Fibroblast of upper back skin (primary cell): ENCODE measurements around the gene LPAR3.
"Not testable (repeated sequence)": the region's sequence is repeated elsewhere in the genome, so short reads cannot be mapped to it uniquely, and the experiment has no call there.

ENCODE experiments used
- DNase-seq: peaks from one replicate; pipeline ENCODE4 v3.0.0-alpha.2; 2013

Gene LPAR3

GRCh38 chr1:84892705-84893618 lies at the start of gene LPAR3:
Gene LPAR3, minus strand, starts transcription at chr1:84893206. Its CDS starts 27,086 bp downstream, at chr1:84866120.
- no peak for DNase-seq

- no peak for DNase-seq
Measured at GRCh38 chr1:84941843-84942242, 48.8 kb upstream of the LPAR3 start.

GRCh38 chr1:84940481-84940880 lies 47.5 kb upstream of the LPAR3 start:
- no peak for DNase-seq

- no peak for DNase-seq
Measured at GRCh38 chr1:84939761-84940160, 46.8 kb upstream of the LPAR3 start.

- peak; percentile 38 for DNase-seq
Measured at GRCh38 chr1:84939151-84939550, 46.1 kb upstream of the LPAR3 start.

- peak; percentile 70 for DNase-seq
Measured at GRCh38 chr1:84936116-84936810, 43.3 kb upstream of the LPAR3 start.

GRCh38 chr1:84933011-84933611 lies 40.1 kb upstream of the LPAR3 start:
- no peak for DNase-seq

GRCh38 chr1:84930831-84931230 lies 37.8 kb upstream of the LPAR3 start:
- DNase-seq, result no peak

GRCh38 chr1:84930329-84930728 lies 37.3 kb upstream of the LPAR3 start:
- no peak for DNase-seq

- no peak for DNase-seq
Measured at GRCh38 chr1:84929581-84929980, 36.6 kb upstream of the LPAR3 start.

GRCh38 chr1:84928979-84929378 lies 36.0 kb upstream of the LPAR3 start:
- no peak for DNase-seq

- no peak for DNase-seq
Measured at GRCh38 chr1:84923317-84923716, 30.3 kb upstream of the LPAR3 start.

- no peak for DNase-seq
Measured at GRCh38 chr1:84920159-84920558, 27.2 kb upstream of the LPAR3 start.

- DNase-seq, result no peak
Measured at GRCh38 chr1:84919461-84919970, 26.5 kb upstream of the LPAR3 start.

GRCh38 chr1:84918726-84919336 lies 25.8 kb upstream of the LPAR3 start:
- DNase-seq, result no peak

- DNase-seq, result no peak
Measured at GRCh38 chr1:84916897-84917296, 23.9 kb upstream of the LPAR3 start.

- DNase-seq, result no peak
Measured at GRCh38 chr1:84913555-84913892, 20.5 kb upstream of the LPAR3 start.

GRCh38 chr1:84912726-84913554 lies 19.9 kb upstream of the LPAR3 start:
- DNase-seq, result no peak

GRCh38 chr1:84908746-84909464 lies 15.9 kb upstream of the LPAR3 start:
- DNase-seq, result not testable (repeated sequence)

- DNase-seq, result peak; percentile 59
Measured at GRCh38 chr1:84907095-84907827, 14.3 kb upstream of the LPAR3 start.

GRCh38 chr1:84902727-84903126 lies 9.7 kb upstream of the LPAR3 start:
- not testable (repeated sequence) for DNase-seq
